Natural killer cell (primary cell): ENCODE data around the gene PTPRU. TPM values are rescaled to one million over a fixed set of nuclear protein-coding genes. Genes with fewer than 3 reads are reported as not detected.

Experiments used
- ATAC-seq, 3 donors: fragments of 150-1000 bp in 2 of 3; fragments of 200-7000 bp in 1 of 3; cut with Tn5 transposase; 1 replicate in 1 of 3; 2 replicates in 2 of 3; pipeline ENCODE4 v1.10.0; 2021; ENCODE audit warnings: mild to moderate bottlenecking in 2 of 3, moderate library complexity in 2 of 3
- DNase-seq, 2 donors: peaks; one replicate each; pipeline versions ENCODE4 v3.0.0 to v3.0.0-alpha.2; 2013 to 2021; ENCODE audit warnings: mixed read lengths in 1 of 2
- H3K27ac ChIP-seq: one replicate; pipeline ENCODE4 v1.5.1; 2013; ENCODE audit warnings: mild to moderate bottlenecking, low read length
- H3K27me3 ChIP-seq: one replicate; pipeline ENCODE4 v1.6.1; 2013; ENCODE audit warnings: low read length; ENCODE audit not compliant: control insufficient read depth, insufficient read depth
- H3K36me3 ChIP-seq: one replicate; pipeline ENCODE4 v1.6.1; 2013; ENCODE audit warnings: low read length; ENCODE audit not compliant: control insufficient read depth, insufficient read depth
- H3K4me1 ChIP-seq: one replicate; pipeline ENCODE4 v1.6.1; 2013; ENCODE audit warnings: low read length; ENCODE audit not compliant: control insufficient read depth, insufficient read depth
- H3K4me3 ChIP-seq: one replicate; pipeline ENCODE4 v1.5.1; 2013; ENCODE audit warnings: low read length
- H3K9me3 ChIP-seq: one replicate; pipeline ENCODE4 v1.6.1; 2013; ENCODE audit warnings: low read length; ENCODE audit not compliant: control insufficient read depth, insufficient read depth
- H3K27ac Mint-ChIP-seq, 2 donors: one replicate each; pipeline ENCODE4 v1.8.0; 2022; ENCODE audit warnings: mild to moderate bottlenecking in 2 of 2, mixed read lengths in 2 of 2, moderate library complexity in 1 of 2
- H3K27me3 Mint-ChIP-seq, 2 donors: one replicate each; pipeline ENCODE4 v1.8.0; 2022; ENCODE audit warnings: low read depth in 2 of 2, mixed read lengths in 2 of 2
- H3K36me3 Mint-ChIP-seq: one replicate; pipeline ENCODE4 v1.8.0; 2022; ENCODE audit warnings: mixed read lengths
- H3K4me1 Mint-ChIP-seq, 2 donors: one replicate each; pipeline ENCODE4 v1.8.0; 2022; ENCODE audit warnings: mixed read lengths in 2 of 2
- H3K4me3 Mint-ChIP-seq: one replicate; pipeline ENCODE4 v1.8.0; 2022; ENCODE audit warnings: mild to moderate bottlenecking, moderate library complexity, mixed read lengths
- H3K9me3 Mint-ChIP-seq, 2 donors: one replicate each; pipeline ENCODE4 v1.8.0; 2022; ENCODE audit warnings: mixed read lengths in 2 of 2
- WGBS: methylation state at CpG from one replicate; pipeline ENCODE4 v1.1.7; 2013; ENCODE audit warnings: missing lambda C conversion rate; ENCODE audit not compliant: insufficient coverage; 5-methylcytosine and 5-hydroxymethylcytosine counted together
- intact Hi-C: fragments of 100-400 bp; cut with micrococcal nuclease; formaldehyde crosslinking; loops from one replicate; pipeline ENCODE4 v1.14.2; 2022
- total RNA-seq, 4 donors: library from RNA; stranded (reverse); fragments of 120-200 nt in 1 of 4; gene quantifications; one replicate each; pipeline versions ENCODE4 v1.2.3 to v1.2.4, GENCODE V29; 2013 to 2022
- TF ChIP-seq, protein P1 (sequence below): fragments of 200-600 bp; IDR thresholded peaks from one replicate; pipeline ENCODE4 v1.8.0; 2022; ENCODE audit warnings: antibody characterized with exemption

PTPRU gene
- total RNA-seq, 3 donors from 2014 or later (not counting 1 experiment from before 2014, with no cell fraction given): 0.54 to 1.6 (median 0.79) TPM

DNA sequence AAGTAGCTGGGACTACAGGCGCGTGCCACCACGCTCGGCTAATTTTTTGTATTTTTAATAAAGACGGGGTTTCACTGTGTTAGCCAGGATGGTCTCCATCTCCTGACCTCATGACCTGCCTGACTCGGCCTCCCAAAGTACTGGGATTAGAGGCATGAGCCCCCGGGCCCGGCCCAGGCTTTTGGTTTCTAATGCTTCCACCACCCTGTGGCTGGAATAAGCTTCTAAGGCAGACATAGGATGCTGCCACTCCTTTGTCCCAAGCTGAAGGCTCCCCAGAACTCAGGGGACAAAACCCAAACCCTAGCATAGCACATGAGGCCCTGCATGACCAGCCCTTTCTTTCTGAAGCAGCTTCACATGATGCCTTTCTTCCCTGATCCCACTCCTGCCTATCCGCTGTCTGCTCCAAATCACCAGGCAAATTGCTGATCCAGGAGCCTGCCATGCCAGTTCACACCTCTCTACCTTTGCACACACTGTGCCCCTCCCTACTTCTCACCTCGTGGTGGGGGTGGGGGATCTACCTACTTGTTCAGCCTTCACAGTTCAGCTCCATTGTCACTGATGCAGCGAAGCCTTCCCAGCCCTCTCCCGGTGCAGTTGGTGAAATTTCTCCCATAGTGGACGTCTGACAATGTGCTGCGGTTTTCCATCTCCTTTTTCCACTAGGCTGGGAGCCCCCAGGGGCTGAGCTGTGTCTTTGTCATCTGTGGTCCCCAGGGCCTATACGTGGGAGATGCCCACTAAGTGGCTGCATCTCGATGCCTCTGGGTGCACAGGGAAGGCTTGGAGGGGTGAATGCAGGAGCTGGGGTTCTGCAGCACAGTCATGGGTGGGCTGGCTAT is 6.9 kb downstream of the PTPRU start:
- TF ChIP-seq, protein P1, sequence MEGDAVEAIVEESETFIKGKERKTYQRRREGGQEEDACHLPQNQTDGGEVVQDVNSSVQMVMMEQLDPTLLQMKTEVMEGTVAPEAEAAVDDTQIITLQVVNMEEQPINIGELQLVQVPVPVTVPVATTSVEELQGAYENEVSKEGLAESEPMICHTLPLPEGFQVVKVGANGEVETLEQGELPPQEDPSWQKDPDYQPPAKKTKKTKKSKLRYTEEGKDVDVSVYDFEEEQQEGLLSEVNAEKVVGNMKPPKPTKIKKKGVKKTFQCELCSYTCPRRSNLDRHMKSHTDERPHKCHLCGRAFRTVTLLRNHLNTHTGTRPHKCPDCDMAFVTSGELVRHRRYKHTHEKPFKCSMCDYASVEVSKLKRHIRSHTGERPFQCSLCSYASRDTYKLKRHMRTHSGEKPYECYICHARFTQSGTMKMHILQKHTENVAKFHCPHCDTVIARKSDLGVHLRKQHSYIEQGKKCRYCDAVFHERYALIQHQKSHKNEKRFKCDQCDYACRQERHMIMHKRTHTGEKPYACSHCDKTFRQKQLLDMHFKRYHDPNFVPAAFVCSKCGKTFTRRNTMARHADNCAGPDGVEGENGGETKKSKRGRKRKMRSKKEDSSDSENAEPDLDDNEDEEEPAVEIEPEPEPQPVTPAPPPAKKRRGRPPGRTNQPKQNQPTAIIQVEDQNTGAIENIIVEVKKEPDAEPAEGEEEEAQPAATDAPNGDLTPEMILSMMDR: no peak
- Mint-ChIP-seq H3K4me3 (no peak overlapping the region), H3K27me3 (peaks cover 31 to 37% of the 10 kb centered on the region in 2 donors), H3K36me3 (no peaks in the 10 kb centered on the region), H3K4me1 (peaks cover 5% of the 10 kb centered on the region in 2 donors), H3K9me3 (no peaks in the 10 kb centered on the region), H3K27ac (no peak overlapping the region)
- H3K4me1 ChIP-seq: no peaks in the 10 kb centered on the region
- no peaks in the 10 kb centered on the region for H3K36me3 ChIP-seq
- intact Hi-C loops: no loop called here
- no peak overlapping the region for H3K4me3 ChIP-seq
- no peak for ATAC-seq
- no peaks in the 10 kb centered on the region for H3K9me3 ChIP-seq
- 78% methylated on average over 16 of the region's 16 CpGs for WGBS
- H3K27ac ChIP-seq: no peak overlapping the region
- H3K27me3 ChIP-seq: peaks cover 17% of the 10 kb centered on the region
- no peak for DNase-seq

DNA sequence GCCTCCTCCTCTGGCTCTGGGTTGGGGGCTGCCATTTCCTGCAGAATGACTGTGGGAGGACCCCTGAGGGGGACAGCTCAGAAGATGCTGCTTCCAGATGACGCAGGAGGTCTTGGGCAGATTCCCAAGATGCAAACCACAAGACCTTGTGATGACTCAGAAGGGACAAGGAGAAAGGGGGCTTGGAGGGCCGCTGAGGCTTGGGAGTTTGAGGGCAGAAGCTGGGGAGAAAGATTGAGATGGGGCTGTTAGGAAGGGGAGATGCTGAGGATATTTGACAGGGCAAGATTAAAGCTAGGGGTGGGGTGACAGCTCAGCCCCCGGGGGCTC is 7.5 kb downstream of the PTPRU start:
- no peak for DNase-seq
- Histone ChIP-seq H3K4me1 (no peaks in the 10 kb centered on the region), H3K9me3 (no peaks in the 10 kb centered on the region), H3K4me3 (no peak overlapping the region), H3K27ac (no peak overlapping the region), H3K27me3 (peaks cover 11% of the 10 kb centered on the region), H3K36me3 (no peaks in the 10 kb centered on the region)
- intact Hi-C loops: no loop called here
- Mint-ChIP-seq H3K4me1 (peaks cover under 1% of the 10 kb centered on the region in 2 donors), H3K4me3 (no peak overlapping the region), H3K27ac (no peak overlapping the region), H3K36me3 (no peaks in the 10 kb centered on the region), H3K9me3 (no peaks in the 10 kb centered on the region), H3K27me3 (peaks cover 25 to 32% of the 10 kb centered on the region in 2 donors)
- TF ChIP-seq, protein P1: no peak
- ATAC-seq: no peak
- WGBS: 71% methylated on average over 3 of the region's 3 CpGs

DNA sequence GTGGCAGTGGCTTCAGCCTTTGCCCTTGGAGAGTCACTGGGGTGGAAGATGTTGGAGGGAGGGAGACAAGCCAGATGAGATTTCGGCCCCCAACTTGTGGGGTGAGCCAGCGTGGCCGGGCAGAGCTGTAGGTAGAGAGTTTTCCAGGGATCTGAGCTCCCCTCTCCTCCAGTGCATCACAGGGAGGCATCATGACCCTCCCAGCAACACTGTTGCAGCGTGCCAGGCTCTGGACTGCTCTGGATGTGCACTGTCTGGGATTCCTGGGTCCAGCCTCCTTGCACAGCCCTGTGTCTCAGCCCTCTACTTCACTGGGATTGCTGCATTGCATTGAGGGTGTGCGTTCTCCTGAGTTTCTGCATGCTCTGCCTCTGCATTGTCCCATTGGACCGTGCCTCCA is 8.9 kb downstream of the PTPRU start:
- TF ChIP-seq, protein P1: no peak
- Mint-ChIP-seq H3K4me1 (no peaks in the 10 kb centered on the region), H3K27ac (no peak overlapping the region), H3K36me3 (no peaks in the 10 kb centered on the region), H3K27me3 (peaks cover 11 to 22% of the 10 kb centered on the region in 2 donors), H3K4me3 (no peak overlapping the region), H3K9me3 (no peaks in the 10 kb centered on the region)
- intact Hi-C loops: no loop called here
- Histone ChIP-seq H3K4me3 (no peak overlapping the region), H3K4me1 (no peaks in the 10 kb centered on the region), H3K27me3 (peaks cover 4% of the 10 kb centered on the region), H3K27ac (no peak overlapping the region), H3K9me3 (no peaks in the 10 kb centered on the region), H3K36me3 (no peaks in the 10 kb centered on the region)
- DNase-seq (no peak), ATAC-seq (no peak)
- 81% methylated on average over 5 of the region's 6 CpGs for WGBS

DNA sequence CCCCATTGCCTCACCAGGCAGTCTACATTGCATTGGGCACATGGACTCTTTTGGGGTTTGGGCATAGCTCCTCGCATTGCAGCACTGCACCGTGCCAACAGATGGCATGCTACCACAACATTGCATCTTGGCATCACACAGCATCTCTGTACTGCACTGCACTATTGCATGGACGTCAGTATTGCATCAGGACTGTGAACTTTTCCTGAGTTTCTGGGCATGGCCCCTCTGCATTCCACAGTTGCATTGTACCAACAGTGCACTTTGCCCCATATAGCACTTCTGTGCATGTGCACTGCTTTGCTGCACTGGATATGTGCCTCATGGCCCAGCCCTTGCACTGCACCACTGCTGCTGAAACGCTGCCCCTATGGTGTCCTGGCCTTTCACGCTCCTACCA is 9.6 kb downstream of the PTPRU start:
- H3K4me3 Mint-ChIP-seq: no peak overlapping the region
- no peaks in the 10 kb centered on the region for H3K9me3 ChIP-seq
- ATAC-seq (no peak), DNase-seq (no peak)
- H3K4me1 Mint-ChIP-seq: no peaks in the 10 kb centered on the region
- no peak overlapping the region for H3K27ac ChIP-seq
- no peaks in the 10 kb centered on the region for H3K9me3 Mint-ChIP-seq
- no peaks in the 10 kb centered on the region for H3K36me3 Mint-ChIP-seq
- no peak overlapping the region for H3K27ac Mint-ChIP-seq
- H3K4me1 ChIP-seq: no peaks in the 10 kb centered on the region
- TF ChIP-seq, protein P1: no peak
- H3K27me3 Mint-ChIP-seq: peaks cover 6 to 19% of the 10 kb centered on the region in 2 donors
- intact Hi-C loops: no loop called here
- H3K36me3 ChIP-seq: no peaks in the 10 kb centered on the region
- H3K4me3 ChIP-seq: no peak overlapping the region
- H3K27me3 ChIP-seq: peaks cover 4% of the 10 kb centered on the region
- WGBS: 62% methylated on average over 5 of the region's 5 CpGs
